SJSA1 (cell line): Measurements from ENCODE around the gene PDPN. TPM values are rescaled to one million over a fixed set of nuclear protein-coding genes. Genes with fewer than 3 reads are reported as not detected.
A peak's percentile ranks its signal among the peaks of the same experiment; 100 is the strongest.

ENCODE experiments used
- DNase-seq, 2 experiments: peaks; one replicate each; pipeline ENCODE4 v3.0.0-alpha.2; 2015 to 2020; ENCODE audit warnings: low spot score in 2 of 2, low read depth in 1 of 2
- H3K27ac ChIP-seq: fragments of 250-450 bp; sonication (Bioruptor Pico); 2 replicates; pipeline ENCODE4 v1.5.1; 2020; ENCODE audit warnings: mild to moderate bottlenecking, moderate library complexity
- H3K27me3 ChIP-seq: fragments of 250-450 bp; sonication (Bioruptor Pico); replicated peaks from 2 replicates; pipeline ENCODE4 v1.5.1; 2020; ENCODE audit warnings: mild to moderate bottlenecking, moderate library complexity
- H3K36me3 ChIP-seq: fragments of 250-450 bp; sonication (Bioruptor Pico); 2 replicates; pipeline ENCODE4 v1.5.1; 2020; ENCODE audit warnings: mild to moderate bottlenecking
- H3K4me1 ChIP-seq: fragments of 250-450 bp; sonication (Bioruptor Pico); replicated peaks from 2 replicates; pipeline ENCODE4 v1.6.1; 2021; ENCODE audit warnings: mild to moderate bottlenecking
- H3K4me3 ChIP-seq: fragments of 250-450 bp; sonication (Bioruptor Pico); 2 replicates; pipeline ENCODE4 v1.5.1; 2020; ENCODE audit warnings: mild to moderate bottlenecking
- H3K9me3 ChIP-seq: fragments of 250-450 bp; sonication (Bioruptor Pico); replicated peaks from 2 replicates; pipeline ENCODE4 v1.5.1; 2020; ENCODE audit warnings: mild to moderate bottlenecking
- total RNA-seq: library from RNA; depleted of rRNA; stranded (reverse); fragments of >200 nt; shearing (Covaris generic); gene quantifications from 2 replicates; pipeline ENCODE4 v1.2.3, GENCODE V29; 2014; rRNA removed

Gene PDPN, protein sequence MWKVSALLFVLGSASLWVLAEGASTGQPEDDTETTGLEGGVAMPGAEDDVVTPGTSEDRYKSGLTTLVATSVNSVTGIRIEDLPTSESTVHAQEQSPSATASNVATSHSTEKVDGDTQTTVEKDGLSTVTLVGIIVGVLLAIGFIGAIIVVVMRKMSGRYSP
- total RNA-seq: 36.0 and 43.8 TPM in 2 replicates

DNA sequence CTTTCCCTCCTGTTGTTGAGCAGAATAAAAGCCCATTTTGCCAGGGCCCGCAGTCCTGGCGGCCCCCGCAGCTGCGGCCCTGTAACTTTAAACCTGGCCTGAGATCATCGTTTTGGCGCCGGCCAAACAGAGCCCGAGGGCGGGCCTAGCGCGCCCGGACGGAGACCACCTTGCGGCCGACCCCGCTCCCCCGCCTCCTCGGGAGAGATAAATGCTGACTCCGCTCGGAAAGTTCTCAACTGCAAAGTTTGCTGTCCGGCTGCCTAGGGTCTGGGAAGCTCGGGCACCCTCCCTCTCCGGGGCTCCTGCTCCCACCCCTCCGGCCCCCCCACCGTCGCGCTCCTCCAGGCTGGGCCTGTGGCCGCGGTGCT is at the start of gene PDPN:
TSS of gene PDPN (plus strand) at position 238 of the 371 bp plus-strand sequence. CDS start 202 bp downstream, outside the sequence.
- Histone ChIP-seq H3K27me3 (no peaks in the 10 kb centered on the region), H3K9me3 (0 out of 2 replicates have a peak, but pooled peaks cover 5% of the 10 kb centered on the region), H3K4me3 (peak within 1 kb of the TSS; percentile 75), H3K36me3 (peaks cover 18% of the 10 kb centered on the region), H3K27ac (peak within 1 kb of the TSS; percentile 72), H3K4me1 (peaks cover 53% of the 10 kb centered on the region)
- peak; percentile 67 to 76 for DNase-seq

DNA sequence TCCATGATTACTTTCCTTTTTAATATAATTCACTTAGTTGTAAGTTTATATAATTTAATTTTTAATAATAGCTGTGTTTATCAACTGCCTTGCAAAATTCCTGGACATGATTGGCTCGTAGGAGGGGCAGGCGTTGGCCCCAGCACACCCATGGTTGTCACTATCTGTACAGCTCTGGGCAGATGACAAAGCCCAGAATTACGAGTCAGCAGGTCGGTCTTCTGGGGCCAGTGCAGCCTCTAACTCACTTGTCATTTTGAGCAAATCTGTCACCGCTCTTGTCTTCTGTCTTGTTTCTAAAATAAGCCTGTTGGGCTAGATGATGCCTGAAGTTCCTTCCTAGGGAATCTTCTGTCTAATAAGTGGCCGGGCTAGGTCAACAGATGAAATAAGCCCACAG is 48.4 kb upstream of the PDPN start:
- no peak for DNase-seq
- Histone ChIP-seq H3K27me3 (no peaks in the 10 kb centered on the region), H3K4me1 (no peaks in the 10 kb centered on the region), H3K4me3 (no peak overlapping the region), H3K36me3 (no peaks in the 10 kb centered on the region), H3K9me3 (no peaks in the 10 kb centered on the region), H3K27ac (no peak overlapping the region)

DNA sequence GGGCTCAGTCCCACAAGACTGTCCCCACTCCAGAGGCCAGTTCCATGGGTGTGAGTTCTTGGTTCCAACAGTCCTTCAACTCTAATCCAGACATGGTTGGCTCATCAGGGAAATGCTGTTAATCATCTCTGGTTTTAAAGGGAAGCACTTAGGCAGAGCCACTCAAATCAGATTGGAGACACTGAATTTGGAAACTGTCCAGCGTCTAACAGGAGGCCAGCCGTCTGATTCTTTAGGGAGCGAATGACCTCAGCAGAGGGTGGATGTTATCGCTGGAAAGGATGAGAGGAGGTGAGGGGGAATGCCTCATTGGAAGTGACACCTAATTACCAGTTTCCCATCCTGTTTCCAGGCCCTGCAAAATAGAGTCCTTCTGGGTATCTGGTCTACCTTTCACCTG is 47.1 kb upstream of the PDPN start:
- H3K4me3 ChIP-seq: no peak overlapping the region
- H3K27me3 ChIP-seq: no peaks in the 10 kb centered on the region
- H3K4me1 ChIP-seq: no peaks in the 10 kb centered on the region
- DNase-seq: no peak
- H3K9me3 ChIP-seq: no peaks in the 10 kb centered on the region
- H3K27ac ChIP-seq: no peak overlapping the region
- H3K36me3 ChIP-seq: no peaks in the 10 kb centered on the region

DNA sequence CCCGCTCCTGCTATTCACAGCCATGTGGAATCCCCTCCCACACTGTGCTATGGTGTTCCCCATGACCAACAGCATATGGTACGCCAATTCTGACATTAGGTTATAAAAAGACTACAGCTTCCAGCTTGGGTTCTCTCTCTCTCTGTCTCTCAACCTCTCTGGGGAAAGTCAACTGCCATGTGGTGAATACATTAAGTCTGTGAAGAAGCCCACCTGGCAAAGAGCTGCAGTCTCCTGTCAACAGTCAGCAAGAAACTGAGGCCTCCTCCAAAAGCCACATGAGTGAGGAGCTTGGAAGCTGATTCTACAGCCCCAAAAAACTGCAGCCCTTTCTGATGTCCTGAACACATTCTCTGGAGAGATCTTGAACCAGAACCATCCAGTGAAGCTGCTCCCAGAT is 44.8 kb upstream of the PDPN start:
- Histone ChIP-seq H3K9me3 (no peaks in the 10 kb centered on the region), H3K27me3 (no peaks in the 10 kb centered on the region), H3K4me3 (no peak overlapping the region), H3K36me3 (no peaks in the 10 kb centered on the region), H3K27ac (no peak overlapping the region), H3K4me1 (no peaks in the 10 kb centered on the region; the same call in 1 of the 2 replicates)
- no peak for DNase-seq

DNA sequence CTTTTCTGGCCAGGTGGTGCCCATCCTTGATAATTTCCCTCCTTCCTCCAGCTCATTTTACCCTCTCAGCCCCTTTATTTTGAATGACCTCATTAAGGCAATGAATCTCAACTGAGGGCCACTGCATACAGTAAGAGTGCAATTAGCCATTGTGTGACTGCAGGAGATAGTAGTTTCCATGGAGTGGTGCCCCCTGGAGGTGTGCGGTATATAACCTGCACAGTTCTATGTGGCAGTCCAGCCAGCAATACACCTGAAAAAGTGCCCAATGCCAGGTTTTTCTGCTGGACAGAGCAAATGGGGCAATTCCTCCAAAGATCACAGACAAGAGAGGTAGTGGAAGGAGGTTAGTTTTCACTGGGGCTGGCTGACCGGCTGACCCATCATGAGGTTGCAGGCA is 43.9 kb upstream of the PDPN start:
- H3K9me3 ChIP-seq: no peaks in the 10 kb centered on the region
- H3K4me3 ChIP-seq: no peak overlapping the region
- no peak overlapping the region for H3K27ac ChIP-seq

DNA sequence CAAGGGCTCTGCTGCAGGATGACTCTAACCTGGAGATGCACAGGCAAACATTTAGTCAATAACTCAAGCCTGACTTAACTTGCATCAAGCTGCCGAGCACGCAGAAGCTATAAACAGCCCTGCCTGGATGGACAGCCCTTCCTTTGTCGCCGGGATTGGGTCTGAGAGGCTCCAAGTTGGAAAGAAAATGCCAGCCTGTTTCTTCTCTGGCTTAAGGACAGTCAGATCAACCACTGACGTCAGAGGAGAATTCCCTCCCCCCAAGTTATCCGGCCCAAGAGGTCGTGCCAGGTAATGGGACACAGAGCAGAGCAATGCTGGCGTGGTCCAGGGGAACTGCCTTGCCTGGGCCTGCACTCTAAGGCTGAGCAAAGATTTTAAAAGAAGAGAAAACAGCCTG is 42.8 kb upstream of the PDPN start:
- Histone ChIP-seq H3K36me3 (no peaks in the 10 kb centered on the region), H3K4me1 (no peaks in the 10 kb centered on the region; the same call in 1 of the 2 replicates), H3K27me3 (no peaks in the 10 kb centered on the region), H3K27ac (no peak overlapping the region), H3K4me3 (no peak overlapping the region), H3K9me3 (no peaks in the 10 kb centered on the region)
- DNase-seq: no peak

More for the DNA sequence above, 43.9 kb upstream of the PDPN start:
- Histone ChIP-seq H3K36me3 (no peaks in the 10 kb centered on the region), H3K27me3 (no peaks in the 10 kb centered on the region), H3K4me1 (no peaks in the 10 kb centered on the region; the same call in 1 of the 2 replicates)
- DNase-seq: no peak

DNA sequence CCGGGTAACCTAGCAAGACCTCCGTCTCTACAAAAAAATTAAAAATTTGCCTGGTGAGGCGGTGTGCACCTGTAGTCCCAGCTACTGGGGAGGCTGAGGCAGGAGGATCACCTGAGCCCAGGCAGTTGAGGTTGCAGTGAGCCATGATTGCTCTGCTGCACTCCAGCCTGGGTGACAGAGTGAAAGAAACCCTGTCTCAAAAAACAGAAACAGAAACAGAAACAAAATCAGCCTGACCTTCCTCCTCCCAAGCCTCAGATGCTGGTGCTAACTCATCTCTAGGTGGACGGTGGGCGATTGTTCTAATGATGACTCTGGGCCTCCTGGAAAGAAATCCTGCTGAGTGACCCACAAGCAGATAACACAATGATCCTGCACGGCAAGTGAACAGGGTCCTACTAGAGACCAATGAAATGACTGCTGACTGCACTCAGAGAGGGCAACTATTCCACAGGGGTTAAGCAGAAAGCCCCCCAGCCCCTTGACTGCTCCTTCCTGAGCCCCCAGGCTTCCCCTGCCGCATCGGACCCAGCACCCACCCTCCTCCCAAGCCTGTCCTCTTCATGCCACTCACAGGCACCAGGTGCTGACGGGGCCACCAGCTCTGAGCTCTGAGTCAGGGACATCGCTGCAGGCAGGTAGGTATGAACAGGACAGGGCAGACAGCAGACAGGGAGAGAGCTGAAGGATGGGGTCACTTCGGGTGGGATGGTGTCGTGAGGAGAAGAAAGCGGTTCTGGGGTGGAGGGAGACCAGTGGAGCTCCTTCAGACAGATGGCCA is 42.0 kb upstream of the PDPN start:
- Histone ChIP-seq H3K9me3 (no peaks in the 10 kb centered on the region), H3K27ac (no peak overlapping the region), H3K36me3 (no peaks in the 10 kb centered on the region), H3K4me1 (no peaks in the 10 kb centered on the region; the same call in 1 of the 2 replicates), H3K4me3 (no peak overlapping the region), H3K27me3 (no peaks in the 10 kb centered on the region)
- DNase-seq: no peak

DNA sequence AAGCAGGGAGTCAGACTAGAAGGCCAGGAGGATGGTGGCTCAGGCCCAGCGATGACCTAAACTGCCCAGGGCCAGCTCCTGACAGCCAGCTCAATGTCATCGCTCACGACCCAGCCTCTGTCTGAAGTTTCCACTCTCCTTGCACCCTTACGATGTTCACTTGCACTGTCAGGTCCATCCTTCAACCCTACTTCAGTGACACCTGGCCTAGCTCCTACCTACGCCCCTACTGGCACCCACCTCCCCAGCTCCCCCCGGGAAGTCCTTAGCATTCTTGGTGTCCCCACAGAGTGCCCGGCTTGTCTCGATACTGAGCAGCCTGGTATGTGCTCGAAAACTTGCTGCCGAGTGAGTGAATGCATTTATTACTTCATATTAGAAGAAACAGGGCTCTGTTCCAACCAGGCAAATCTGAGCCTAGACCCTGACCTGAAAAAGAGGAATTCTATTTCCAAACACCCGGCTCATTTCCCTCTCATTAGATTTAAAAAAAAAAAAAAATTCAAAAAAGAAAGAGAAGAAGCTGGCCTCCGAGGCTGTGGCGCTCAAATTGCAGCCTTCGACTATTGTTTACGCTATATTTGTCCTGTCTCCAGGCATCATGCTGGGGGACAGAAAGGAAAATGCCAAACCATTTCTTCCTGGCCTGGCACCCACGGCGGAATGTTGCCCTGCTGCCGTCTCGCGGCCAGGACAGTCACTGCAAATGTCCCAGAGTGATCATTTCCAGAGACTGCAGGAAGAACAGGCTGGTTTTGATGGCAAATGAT is 40.0 kb upstream of the PDPN start:
- Histone ChIP-seq H3K4me1 (no peaks in the 10 kb centered on the region; the same call in 1 of the 2 replicates), H3K4me3 (no peak overlapping the region), H3K36me3 (no peaks in the 10 kb centered on the region), H3K27ac (no peak overlapping the region), H3K9me3 (no peaks in the 10 kb centered on the region), H3K27me3 (no peaks in the 10 kb centered on the region)
- peak; percentile 34 to 49 for DNase-seq

DNA sequence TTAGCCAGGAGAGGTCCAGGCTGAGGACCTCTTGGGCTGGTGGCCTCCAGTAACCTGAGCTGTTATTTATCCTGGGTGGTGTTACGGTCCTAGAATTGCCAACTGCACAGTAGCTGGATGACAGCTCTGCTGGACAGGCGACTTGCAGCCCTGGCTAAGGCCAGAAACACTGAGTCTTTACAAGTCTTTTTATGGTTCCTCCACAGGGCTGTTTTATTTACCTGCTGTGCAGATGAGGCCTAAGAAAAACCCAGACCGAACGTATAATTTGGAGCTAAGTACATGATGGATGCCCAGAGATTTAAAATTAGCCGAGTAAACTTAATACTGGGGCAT is 39.4 kb upstream of the PDPN start:
- H3K27me3 ChIP-seq: no peaks in the 10 kb centered on the region
- no peaks in the 10 kb centered on the region; the same call in 1 of the 2 replicates for H3K4me1 ChIP-seq
- DNase-seq: no peak
- no peak overlapping the region for H3K27ac ChIP-seq
- H3K4me3 ChIP-seq: no peak overlapping the region
- no peaks in the 10 kb centered on the region for H3K9me3 ChIP-seq
- no peaks in the 10 kb centered on the region for H3K36me3 ChIP-seq

DNA sequence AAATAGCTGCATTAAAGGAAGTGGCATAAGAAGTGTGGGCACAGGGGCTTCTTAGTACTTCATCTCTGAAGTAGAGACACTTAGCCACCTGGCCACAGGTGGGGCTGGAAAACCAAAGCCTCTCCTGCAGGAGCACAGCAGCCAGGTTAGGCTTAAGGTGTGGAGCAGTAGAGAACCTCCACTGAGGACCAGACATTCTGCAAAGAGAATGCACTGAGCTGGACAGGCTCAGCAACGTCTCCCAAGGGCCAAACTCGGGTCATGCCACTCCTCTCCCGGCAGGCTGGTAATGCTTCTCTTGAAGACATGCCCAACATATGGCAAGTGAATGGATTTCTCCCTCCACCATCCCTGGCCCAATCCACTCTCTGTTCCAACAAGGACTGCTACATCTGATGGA is 36.8 kb upstream of the PDPN start:
- H3K9me3 ChIP-seq: no peaks in the 10 kb centered on the region
- no peak overlapping the region for H3K27ac ChIP-seq
- H3K27me3 ChIP-seq: no peaks in the 10 kb centered on the region

DNA sequence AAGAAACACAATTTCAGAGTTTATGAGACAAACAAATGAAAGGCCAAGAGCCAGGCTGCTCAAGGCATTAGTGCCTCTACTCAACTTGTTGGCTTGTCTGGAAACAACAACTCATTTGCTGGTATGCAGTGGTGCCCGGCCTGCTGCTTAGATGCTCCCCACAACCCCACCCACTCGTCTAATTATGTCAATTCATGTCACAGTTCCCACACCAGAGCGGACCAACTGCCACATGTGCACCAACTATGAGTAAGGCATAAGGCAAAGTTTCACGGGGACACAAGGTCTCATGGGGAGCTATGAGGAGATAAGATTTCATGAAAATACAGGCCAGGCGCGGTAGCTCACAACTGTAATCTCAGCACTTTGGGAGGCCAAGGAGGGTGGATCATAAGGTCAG is 35.4 kb upstream of the PDPN start:
- no peak for DNase-seq
- Histone ChIP-seq H3K36me3 (no peaks in the 10 kb centered on the region), H3K9me3 (no peaks in the 10 kb centered on the region), H3K27ac (no peak overlapping the region), H3K4me3 (no peak overlapping the region), H3K27me3 (no peaks in the 10 kb centered on the region), H3K4me1 (no peaks in the 10 kb centered on the region; the same call in 1 of the 2 replicates)

More for the DNA sequence above, 36.8 kb upstream of the PDPN start:
- H3K36me3 ChIP-seq: no peaks in the 10 kb centered on the region
- no peak for DNase-seq
- H3K4me1 ChIP-seq: no peaks in the 10 kb centered on the region; the same call in 1 of the 2 replicates
- H3K4me3 ChIP-seq: no peak overlapping the region

DNA sequence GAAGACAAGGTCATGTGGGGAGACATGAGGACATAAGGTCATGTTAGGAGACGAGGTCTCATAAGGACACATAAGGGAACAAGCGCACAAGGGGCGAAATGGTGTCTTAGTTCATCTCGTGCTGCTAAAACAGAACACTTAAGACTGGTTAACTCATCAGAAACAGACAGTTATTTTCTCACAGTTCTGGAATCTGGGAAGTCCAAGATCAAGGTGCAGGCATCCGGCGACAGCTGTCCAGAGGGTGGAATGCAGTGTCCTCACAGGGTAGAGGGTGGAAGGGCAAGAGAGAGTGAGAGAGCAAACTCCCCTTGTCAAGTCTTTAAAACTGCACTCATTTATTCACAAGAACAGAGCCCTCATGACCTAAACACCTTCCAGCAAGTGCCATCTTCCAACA is 34.6 kb upstream of the PDPN start:
- H3K4me1 ChIP-seq: no peaks in the 10 kb centered on the region; the same call in 1 of the 2 replicates
- no peaks in the 10 kb centered on the region for H3K36me3 ChIP-seq
- DNase-seq: no peak
- no peaks in the 10 kb centered on the region for H3K27me3 ChIP-seq
- no peak overlapping the region for H3K4me3 ChIP-seq
- H3K9me3 ChIP-seq: no peaks in the 10 kb centered on the region
- H3K27ac ChIP-seq: no peak overlapping the region

DNA sequence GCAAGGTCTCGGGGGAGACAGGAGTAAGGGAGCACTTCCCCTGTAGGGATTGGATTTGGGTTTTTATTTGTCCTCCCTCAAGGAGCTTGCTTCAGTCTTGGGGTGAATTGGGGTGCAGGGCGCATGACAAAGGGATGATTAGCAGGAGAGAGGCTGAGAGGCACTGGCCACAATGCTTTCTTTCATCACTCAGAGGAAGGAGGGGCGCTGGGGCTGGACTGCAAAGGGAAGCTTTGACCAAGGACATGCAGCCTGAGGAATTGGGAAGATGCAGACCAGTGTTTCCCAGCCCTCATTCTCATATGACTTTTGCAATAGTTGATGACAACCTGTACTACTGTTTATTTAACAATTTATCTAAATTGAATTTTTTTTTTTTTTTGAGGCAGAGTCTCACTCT is 34.1 kb upstream of the PDPN start:
- Histone ChIP-seq H3K36me3 (no peaks in the 10 kb centered on the region), H3K27me3 (no peaks in the 10 kb centered on the region), H3K27ac (no peak overlapping the region), H3K9me3 (no peaks in the 10 kb centered on the region), H3K4me1 (no peaks in the 10 kb centered on the region), H3K4me3 (no peak overlapping the region)
- DNase-seq: no peak

DNA sequence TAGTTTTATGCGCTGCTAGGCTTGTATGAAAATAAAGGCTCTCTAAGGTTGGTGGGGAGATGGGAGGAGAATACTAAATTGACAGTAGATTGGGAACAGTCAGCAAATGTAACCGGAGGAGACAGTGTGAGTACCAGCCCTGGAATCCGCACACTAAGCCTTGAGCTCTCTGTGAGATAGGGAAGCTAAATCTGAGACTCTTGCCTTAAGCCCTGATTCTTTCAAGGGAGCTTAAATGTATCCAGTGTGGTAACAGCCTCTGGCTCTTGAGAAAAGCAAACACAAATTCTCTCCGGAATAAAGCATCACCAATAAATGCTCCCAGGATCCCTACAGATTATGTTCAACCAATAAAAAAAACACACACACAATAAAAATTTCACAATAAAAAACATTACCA is 33.0 kb upstream of the PDPN start:
- H3K4me3 ChIP-seq: no peak overlapping the region
- DNase-seq: no peak
- H3K4me1 ChIP-seq: no peaks in the 10 kb centered on the region
- no peaks in the 10 kb centered on the region for H3K36me3 ChIP-seq
- 0 out of 2 replicates have a peak, but pooled peaks cover 2% of the 10 kb centered on the region for H3K9me3 ChIP-seq
- no peaks in the 10 kb centered on the region for H3K27me3 ChIP-seq
- H3K27ac ChIP-seq: no peak overlapping the region
